Measurements from ENCODE around the gene CTF1.

CTF1 gene

DNA sequence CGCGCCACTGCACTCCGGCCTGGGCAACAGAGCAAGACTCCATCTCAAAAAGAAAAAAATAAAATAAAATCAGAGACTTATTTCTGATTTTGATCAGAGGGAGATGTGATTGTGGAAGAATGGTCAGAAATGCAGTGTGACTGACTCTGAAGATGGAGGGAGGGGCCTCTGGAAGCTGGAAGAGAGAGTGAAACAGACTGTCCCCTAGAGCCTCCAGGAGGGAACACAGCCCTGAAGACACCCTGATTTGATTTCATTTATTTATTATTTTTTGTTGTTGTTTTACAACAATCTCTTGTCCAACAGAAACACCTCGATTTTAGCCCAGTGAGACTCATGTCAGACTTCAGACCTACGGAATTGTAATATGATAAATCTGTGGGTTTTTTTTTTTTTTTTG is 28.7 kb upstream of the CTF1 start:
- TF ChIP-seq, protein P1, sequence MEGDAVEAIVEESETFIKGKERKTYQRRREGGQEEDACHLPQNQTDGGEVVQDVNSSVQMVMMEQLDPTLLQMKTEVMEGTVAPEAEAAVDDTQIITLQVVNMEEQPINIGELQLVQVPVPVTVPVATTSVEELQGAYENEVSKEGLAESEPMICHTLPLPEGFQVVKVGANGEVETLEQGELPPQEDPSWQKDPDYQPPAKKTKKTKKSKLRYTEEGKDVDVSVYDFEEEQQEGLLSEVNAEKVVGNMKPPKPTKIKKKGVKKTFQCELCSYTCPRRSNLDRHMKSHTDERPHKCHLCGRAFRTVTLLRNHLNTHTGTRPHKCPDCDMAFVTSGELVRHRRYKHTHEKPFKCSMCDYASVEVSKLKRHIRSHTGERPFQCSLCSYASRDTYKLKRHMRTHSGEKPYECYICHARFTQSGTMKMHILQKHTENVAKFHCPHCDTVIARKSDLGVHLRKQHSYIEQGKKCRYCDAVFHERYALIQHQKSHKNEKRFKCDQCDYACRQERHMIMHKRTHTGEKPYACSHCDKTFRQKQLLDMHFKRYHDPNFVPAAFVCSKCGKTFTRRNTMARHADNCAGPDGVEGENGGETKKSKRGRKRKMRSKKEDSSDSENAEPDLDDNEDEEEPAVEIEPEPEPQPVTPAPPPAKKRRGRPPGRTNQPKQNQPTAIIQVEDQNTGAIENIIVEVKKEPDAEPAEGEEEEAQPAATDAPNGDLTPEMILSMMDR (IDR thresholded peaks at IDR 0.05), result no peak

DNA sequence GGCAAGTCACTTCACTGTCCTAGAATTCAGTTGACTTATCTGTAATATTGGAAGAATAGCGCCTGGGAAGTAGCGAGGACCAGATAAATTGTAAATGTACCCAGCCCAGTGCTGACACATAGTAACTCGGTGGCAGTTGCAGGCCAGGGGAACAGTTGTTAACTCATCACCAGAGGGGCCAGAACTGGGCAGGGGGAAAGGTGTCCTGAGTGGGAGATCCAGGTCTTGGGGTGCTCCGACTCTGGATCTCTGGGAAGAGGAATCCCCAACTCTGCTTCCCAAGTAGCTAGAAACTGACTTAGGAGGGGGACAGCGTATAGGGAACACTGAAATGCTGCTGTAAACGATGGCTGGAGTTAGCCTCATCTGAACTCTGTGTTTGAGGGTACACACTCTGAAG is 25.5 kb upstream of the CTF1 start:
- TF ChIP-seq, protein P1 (IDR thresholded peaks at IDR 0.05), result no peak

DNA sequence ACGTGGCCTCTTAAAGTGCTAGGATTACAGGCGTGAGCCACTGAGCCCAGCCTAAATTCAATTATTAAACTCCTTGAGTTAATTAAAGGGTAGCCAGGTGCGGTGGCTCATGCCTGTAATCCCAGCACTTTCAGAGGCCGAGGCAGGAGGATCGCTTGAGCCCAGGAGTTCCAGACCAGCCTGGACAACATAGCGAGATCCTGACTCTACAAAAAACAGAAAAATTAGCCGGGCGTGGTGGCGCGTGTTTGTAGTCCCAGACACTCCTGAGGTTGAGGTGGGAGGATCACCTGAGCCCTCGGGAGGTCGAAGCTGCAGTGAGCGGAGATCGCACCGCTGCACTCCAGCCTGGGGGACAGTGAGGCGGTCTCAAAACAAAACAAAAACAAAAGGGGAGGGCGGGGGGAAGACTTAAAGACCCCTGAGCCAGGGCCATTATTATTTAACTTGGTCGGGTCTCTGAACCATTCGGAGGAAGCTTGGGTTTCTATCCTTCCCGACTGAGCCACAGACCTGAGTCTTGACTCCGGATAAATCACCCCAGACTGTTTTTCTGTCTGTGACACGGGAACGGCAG is 22.1 kb upstream of the CTF1 start:
- TF ChIP-seq, protein P1 (IDR thresholded peaks at IDR 0.05), result no peak

DNA sequence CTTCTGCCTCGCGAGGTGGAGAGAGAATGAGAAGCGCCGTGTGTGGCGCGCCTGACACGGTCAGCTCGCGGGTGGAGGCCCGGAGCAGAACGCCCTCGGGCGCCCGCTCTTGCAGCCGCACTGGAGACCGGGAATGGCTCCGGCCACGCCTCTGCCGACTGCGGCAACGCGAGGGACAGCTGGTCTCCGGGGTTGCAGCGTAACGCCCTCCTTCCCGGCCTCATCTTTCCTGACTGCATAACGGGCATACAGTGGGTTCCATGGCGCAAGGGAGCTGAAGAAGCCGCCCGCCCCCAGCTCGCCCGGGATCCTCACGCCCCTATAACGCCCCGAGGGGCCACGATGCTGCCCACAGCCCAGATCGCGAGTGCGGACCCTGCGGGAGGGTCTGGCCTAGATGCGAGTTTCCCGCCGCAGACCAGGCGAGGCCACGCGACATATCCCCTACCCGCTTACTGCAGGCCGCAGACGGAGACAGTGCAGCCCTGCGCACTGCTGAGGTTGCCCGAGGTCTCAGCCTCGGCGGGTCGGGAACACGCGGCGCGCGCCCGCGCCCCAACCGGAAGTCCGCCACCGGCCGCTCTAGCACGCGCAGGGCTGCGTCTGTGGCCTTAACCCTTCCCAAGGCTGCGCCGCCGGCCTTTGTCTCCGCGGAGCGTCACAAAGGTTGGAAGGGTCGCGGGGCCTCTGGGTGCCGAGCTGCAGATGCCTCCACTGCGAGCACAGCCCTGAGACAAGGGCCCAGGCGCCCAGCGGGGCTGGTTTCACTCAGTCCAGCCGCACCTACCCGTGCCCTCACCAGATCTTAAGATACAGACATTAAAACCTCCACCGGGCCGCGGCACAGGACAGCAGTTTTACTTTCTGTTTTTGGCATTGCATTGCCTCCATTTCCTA is 21.3 kb upstream of the CTF1 start:
- TF ChIP-seq, protein P1 (IDR thresholded peaks at IDR 0.05), result no peak

DNA sequence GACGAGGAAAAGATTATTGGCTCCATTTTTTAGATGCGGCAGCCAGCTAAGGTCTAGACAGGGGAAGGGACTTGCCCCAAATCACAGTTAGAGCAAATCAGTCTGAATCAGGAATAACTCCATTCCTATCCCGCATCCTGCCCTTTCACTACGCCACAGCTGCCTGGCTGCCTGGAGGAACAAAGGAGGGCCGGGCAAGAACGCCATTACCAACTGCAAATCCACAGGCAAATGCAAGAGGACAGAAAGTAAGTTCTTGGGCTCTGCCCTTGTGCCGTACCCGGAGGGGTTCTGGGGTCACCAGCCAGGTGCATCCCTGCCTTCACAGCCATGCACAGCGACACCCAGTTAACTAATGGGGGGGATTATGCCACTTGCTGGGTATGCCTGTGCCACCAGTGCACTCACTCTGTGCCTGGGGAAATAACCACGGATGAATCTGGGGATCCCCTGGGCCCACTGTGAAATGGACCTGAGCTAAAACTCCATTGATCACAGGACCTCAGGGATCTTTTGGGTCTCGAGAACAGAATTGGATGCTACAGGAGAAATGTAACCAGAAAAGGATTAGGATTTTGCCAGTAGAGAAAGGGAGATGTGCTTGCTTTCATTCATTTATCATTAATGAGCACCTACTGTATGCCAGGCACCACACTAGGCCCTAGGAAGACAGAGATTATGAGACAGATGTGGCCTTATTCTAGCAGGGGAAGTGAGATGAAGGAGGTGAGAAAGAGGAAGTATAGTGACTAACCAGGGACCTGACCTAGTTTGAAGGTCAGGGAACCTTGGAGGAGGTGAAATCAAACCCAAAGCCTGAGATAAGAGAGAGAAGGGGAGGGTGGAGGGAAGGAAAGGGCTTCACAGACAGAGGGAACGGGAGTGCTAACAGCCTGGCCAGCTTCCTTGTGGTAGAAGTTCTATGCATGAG is 20.3 kb upstream of the CTF1 start:
- TF ChIP-seq, protein P1 (IDR thresholded peaks at IDR 0.05), result no peak

DNA sequence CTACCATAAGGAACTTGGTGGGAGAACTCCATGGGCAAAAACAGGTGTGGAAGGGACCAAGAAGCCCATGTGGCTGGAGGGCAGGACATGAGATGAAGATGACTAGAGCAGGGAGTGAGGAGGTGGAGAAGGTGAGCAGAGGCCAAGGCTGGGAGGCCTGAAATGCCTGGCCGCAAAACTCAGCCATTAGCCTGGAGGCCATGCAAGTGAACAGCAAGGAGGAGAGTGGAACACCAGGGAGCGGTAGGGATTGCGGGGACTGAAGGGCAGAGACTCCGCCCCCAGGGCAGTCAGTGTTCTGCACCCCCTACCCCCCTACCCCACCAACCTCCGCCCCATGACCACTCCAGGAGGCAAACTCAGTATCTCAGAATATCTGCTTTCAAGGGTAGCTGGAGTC is 19.5 kb upstream of the CTF1 start:
- TF ChIP-seq, protein P1 (IDR thresholded peaks at IDR 0.05), result no peak

Measured in LNCAP (cell line).